Lower leg skin (tissue), 4 donors: ENCODE measurements around the gene NRXN3. TPM values are rescaled to one million over a fixed set of nuclear protein-coding genes. Genes with fewer than 3 reads are reported as not detected.
"Not testable (repeated sequence)": the region's sequence is repeated elsewhere in the genome, so short reads cannot be mapped to it uniquely, and the experiment has no call there.

Experiments
- DNase-seq, 2 donors: peaks; one replicate each; pipeline ENCODE4 v3.0.0-alpha.2; 2019; ENCODE audit warnings: low spot score in 2 of 2
- H3K4me3 ChIP-seq: fragments of 200-600 bp; sonication (generic); 2 replicates; pipeline ENCODE4 v1.5.1; 2017; ENCODE audit warnings: mild to moderate bottlenecking, low read depth; ENCODE audit not compliant: poor library complexity, severe bottlenecking
- POLR2A ChIP-seq, 2 donors: fragments of 450-650 bp; IDR thresholded peaks; one replicate each; pipeline ENCODE4 v1.6.1; 2016 to 2017; ENCODE audit warnings: antibody characterized with exemption in 2 of 2, mild to moderate bottlenecking in 1 of 2, moderate library complexity in 1 of 2
- WGBS, 2 donors: methylation state at CpG; one replicate each; pipeline ENCODE4 v1.1.5; 2018; 5-methylcytosine and 5-hydroxymethylcytosine counted together
- intact Hi-C: fragments of 100-400 bp; cut with DNase I; formaldehyde crosslinking; loops from one replicate; pipeline ENCODE4 v1.15.0; 2023; ENCODE audit warnings: low total_unique reads
- total RNA-seq, 4 donors: library from RNA; depleted of rRNA; stranded (reverse); fragments of >200 nt; gene quantifications; one replicate each; pipeline ENCODE4 v1.1.0, GENCODE V29; 2016
- TF ChIP-seq, protein P1 (sequence below), 3 donors: fragments of 450-650 bp; IDR thresholded peaks; one replicate each; pipeline ENCODE4 v1.5.1; 2016; ENCODE audit warnings: antibody characterized with exemption in 3 of 3, mild to moderate bottlenecking in 3 of 3, moderate library complexity in 2 of 3

Gene NRXN3
- total RNA-seq, 4 donors from 2014 or later = 0.61 to 2.4 (median 1.7) TPM

- TF ChIP-seq POLR2A (IDR thresholded peaks at IDR 0.05) = no peak
- intact Hi-C loops = no loop called here
- no peak for DNase-seq
- no peak overlapping the region for H3K4me3 ChIP-seq
- 55 to 75% methylated on average over 1 of the region's 1 CpG for WGBS, 2 donors
Observed at GRCh38 chr14:79767251-79767650, 1597.1 kb downstream of the NRXN3 start.

- H3K4me3 ChIP-seq, DNase-seq, intact Hi-C loops: not testable (repeated sequence)
- 95% methylated on average over 10 to 12 of the region's 14 CpGs for WGBS, 2 donors
Observed at GRCh38 chr14:79767721-79768120, 1597.5 kb downstream of the NRXN3 start.

DNA sequence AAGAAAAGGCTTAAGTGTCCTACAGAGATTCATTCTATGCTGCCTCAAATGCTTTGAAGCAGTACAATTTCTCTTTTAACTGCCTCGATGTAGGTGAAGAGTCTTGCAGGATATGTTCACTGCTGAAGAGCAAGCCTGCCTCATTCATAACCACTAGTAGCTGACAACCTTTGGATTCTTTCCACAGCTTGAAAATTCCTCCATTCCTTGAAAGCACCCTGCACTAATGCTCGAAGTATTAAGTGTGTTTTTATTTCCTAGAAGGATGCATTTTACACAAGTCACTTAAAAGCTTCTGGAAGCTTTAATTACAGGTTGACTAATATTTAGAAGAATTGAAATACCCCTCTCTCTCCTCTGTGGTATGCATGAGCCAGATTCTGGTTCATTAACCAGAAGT, 1611.7 kb downstream of the NRXN3 start:
- no peak for DNase-seq
- H3K4me3 ChIP-seq = no peak overlapping the region
- TF ChIP-seq POLR2A (IDR thresholded peaks at IDR 0.05) = no peak
- TF ChIP-seq, protein P1, sequence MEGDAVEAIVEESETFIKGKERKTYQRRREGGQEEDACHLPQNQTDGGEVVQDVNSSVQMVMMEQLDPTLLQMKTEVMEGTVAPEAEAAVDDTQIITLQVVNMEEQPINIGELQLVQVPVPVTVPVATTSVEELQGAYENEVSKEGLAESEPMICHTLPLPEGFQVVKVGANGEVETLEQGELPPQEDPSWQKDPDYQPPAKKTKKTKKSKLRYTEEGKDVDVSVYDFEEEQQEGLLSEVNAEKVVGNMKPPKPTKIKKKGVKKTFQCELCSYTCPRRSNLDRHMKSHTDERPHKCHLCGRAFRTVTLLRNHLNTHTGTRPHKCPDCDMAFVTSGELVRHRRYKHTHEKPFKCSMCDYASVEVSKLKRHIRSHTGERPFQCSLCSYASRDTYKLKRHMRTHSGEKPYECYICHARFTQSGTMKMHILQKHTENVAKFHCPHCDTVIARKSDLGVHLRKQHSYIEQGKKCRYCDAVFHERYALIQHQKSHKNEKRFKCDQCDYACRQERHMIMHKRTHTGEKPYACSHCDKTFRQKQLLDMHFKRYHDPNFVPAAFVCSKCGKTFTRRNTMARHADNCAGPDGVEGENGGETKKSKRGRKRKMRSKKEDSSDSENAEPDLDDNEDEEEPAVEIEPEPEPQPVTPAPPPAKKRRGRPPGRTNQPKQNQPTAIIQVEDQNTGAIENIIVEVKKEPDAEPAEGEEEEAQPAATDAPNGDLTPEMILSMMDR (IDR thresholded peaks at IDR 0.05) = no peak
- 62 to 75% methylated on average over 2 of the region's 2 CpGs for WGBS, 2 donors
- intact Hi-C loops = no loop called here

DNA sequence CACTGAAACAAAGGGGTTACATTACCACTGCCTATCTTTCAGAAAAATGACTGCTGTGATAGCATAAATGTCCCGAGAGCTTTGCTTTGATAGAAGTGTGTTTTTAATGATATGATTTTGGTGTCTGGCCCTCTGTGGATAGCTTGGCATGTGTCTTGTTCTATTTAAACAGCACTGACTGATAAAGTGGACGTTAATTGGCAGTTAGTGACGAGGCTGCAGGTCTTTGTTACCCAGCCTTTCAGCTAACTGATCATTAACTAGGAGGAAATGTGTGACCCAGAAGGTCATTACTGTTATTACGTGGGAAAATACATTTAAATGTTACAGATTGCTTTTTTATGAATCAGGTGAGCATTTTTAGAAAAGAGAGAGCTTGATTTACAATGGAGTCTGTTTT, 1612.9 kb downstream of the NRXN3 start:
- intact Hi-C loops = no loop called here
- 65 to 73% methylated on average over 4 of the region's 4 CpGs for WGBS, 2 donors
- H3K4me3 ChIP-seq = no peak overlapping the region
- DNase-seq = no peak
- TF ChIP-seq, protein P1 (IDR thresholded peaks at IDR 0.05) = no peak
- TF ChIP-seq POLR2A (IDR thresholded peaks at IDR 0.05) = no peak

DNA sequence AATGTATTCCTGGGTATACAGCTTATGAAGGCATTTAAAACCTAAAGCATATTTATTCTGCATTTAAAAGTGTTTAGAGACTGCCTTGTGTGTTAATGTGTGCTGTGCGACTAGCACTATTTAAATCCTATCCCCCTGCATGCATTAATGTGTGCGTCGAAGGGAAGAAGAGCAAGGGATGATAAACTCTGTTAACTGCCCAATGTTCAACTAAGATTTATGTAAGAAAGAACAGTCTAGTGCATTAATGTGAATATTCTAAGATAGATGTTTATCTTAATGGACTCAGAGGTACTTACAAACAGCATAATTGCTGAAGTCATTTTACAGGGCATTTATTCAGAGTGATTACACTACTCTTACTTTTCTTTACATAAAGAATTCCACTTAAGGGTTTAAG, 1616.3 kb downstream of the NRXN3 start:
- intact Hi-C loops = no loop called here

DNA sequence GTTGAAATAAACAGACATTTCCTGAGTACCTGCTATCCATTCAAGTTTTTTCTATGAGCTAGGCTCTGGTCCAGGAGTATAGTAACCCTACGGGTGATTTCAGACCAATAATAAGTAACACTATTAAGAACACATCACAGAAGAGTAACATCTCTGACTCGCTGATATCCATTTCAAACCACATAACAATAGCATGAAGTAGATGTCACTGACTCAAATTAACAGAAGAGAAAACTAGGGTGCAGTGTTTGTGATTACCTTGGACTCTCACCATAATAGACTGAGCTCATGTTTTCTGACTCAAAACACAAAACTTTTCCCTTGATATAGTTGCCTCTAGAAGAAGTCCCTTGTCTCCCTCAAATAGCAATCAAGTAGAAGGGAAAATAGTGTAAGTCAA, 1618.2 kb downstream of the NRXN3 start:
- DNase-seq = no peak
- intact Hi-C loops = no loop called here
- no peak for TF ChIP-seq POLR2A (IDR thresholded peaks at IDR 0.05)
- TF ChIP-seq, protein P1 (IDR thresholded peaks at IDR 0.05) = no peak
- 90 to 92% methylated on average over 2 of the region's 2 CpGs for WGBS, 2 donors
- H3K4me3 ChIP-seq = no peak overlapping the region

More for the DNA sequence above, 1616.3 kb downstream of the NRXN3 start:
- no peak for DNase-seq
- no peak for TF ChIP-seq POLR2A (IDR thresholded peaks at IDR 0.05)
- TF ChIP-seq, protein P1 (IDR thresholded peaks at IDR 0.05) = no peak
- no peak overlapping the region for H3K4me3 ChIP-seq
- WGBS, 2 donors = 91 to 93% methylated on average over 3 of the region's 3 CpGs

- H3K4me3 ChIP-seq = no peak overlapping the region
- DNase-seq = no peak
- no peak for TF ChIP-seq POLR2A (IDR thresholded peaks at IDR 0.05)
- TF ChIP-seq, protein P1 (IDR thresholded peaks at IDR 0.05) = no peak
- WGBS, 2 donors = 76 to 81% methylated on average over 5 of the region's 5 CpGs
- intact Hi-C loops = no loop called here
Observed at GRCh38 chr14:79791055-79791732, 1621.0 kb downstream of the NRXN3 start.
